Heart left ventricle (tissue), 16 donors: ENCODE measurements around the gene WDTC1. TPM values are rescaled to one million over a fixed set of nuclear protein-coding genes. Genes with fewer than 3 reads are reported as not detected.

Experiments used
- ATAC-seq, 4 donors: fragments of 200-7000 bp; cut with Tn5 transposase; one replicate each; pipeline ENCODE4 v1.9.1; 2020 to 2022; ENCODE audit warnings: moderate library complexity in 4 of 4, mild to moderate bottlenecking in 3 of 4, moderate number of reproducible peaks in 1 of 4
- DNase-seq, 5 donors: peaks; one replicate each; pipeline ENCODE4 v3.0.0-alpha.2; 2020
- H3K27ac ChIP-seq, 12 donors: fragments of 200-600 bp; sonication (generic) in 4 of 12; one replicate each; pipeline versions ENCODE4 v1.5.0 to v1.8.0; 2016 to 2022; ENCODE audit warnings: mild to moderate bottlenecking in 2 of 12
- H3K27me3 ChIP-seq, 9 donors: fragments of 200-600 bp; sonication (generic) in 2 of 9; one replicate each; pipeline versions ENCODE4 v1.5.1 to v1.8.0; 2016 to 2022; ENCODE audit warnings: mild to moderate bottlenecking in 3 of 9
- H3K36me3 ChIP-seq, 9 donors: fragments of 200-600 bp; sonication (generic) in 2 of 9; one replicate each; pipeline versions ENCODE4 v1.5.0 to v1.8.0; 2018 to 2022; ENCODE audit warnings: mild to moderate bottlenecking in 2 of 9
- H3K4me1 ChIP-seq, 12 donors: fragments of 200-600 bp; sonication (generic) in 4 of 12; one replicate each; pipeline versions ENCODE4 v1.5.0 to v1.8.0; 2016 to 2022; ENCODE audit warnings: mild to moderate bottlenecking in 3 of 12
- H3K4me3 ChIP-seq, 12 donors: fragments of 200-600 bp; sonication (generic) in 4 of 12; one replicate each; pipeline versions ENCODE4 v1.5.0 to v1.8.0; 2017 to 2022; ENCODE audit warnings: mild to moderate bottlenecking in 9 of 12, moderate library complexity in 4 of 12
- H3K9me3 ChIP-seq, 12 donors: fragments of 200-600 bp; sonication (generic) in 4 of 12; one replicate each; pipeline versions ENCODE4 v1.5.0 to v1.8.0; 2016 to 2022; ENCODE audit warnings: mild to moderate bottlenecking in 1 of 12
- POLR2A ChIP-seq, 2 donors: fragments of 450-650 bp; IDR thresholded peaks; one replicate each; pipeline ENCODE4 v1.6.1; 2017; ENCODE audit warnings: antibody characterized with exemption in 2 of 2, mild to moderate bottlenecking in 2 of 2, moderate library complexity in 2 of 2
- WGBS, 4 donors: extraction: QIAGEN DNeasy Blood & Tissue Kit in 2 of 4; methylation state at CpG; one replicate each; pipeline versions ENCODE4 v1.1.5 to v1.1.7; 2013 to 2018; 5-methylcytosine and 5-hydroxymethylcytosine counted together
- intact Hi-C, 10 donors: fragments of 100-400 bp; cut with DNase I; formaldehyde crosslinking; loops; one replicate each; pipeline versions ENCODE4 v1.11.1 to v1.14.2; 2022
- polyA plus RNA-seq, 2 donors: library from polyadenylated mRNA; stranded (reverse); fragments of 200-250 nt; gene quantifications; one replicate each; pipeline ENCODE4 v1.2.3, GENCODE V29; 2013
- total RNA-seq, 9 donors: library from RNA; depleted of rRNA in 2 of 9; stranded (reverse); fragments of >200 nt in 2 of 9; fragmentation: NEBNext Ultra II Directional in 3 of 9; extraction: Animal tissue kit (Norgen Biotek cat#: 25700) in 3 of 9; gene quantifications; one replicate each; pipeline versions ENCODE4 v1.1.0 to v1.2.4, GENCODE V29; 2016 to 2023
- TF ChIP-seq, protein P1 (sequence below), 12 donors: fragments of 200-600 bp; sonication (generic) in 4 of 12; IDR thresholded peaks; one replicate each; pipeline versions ENCODE4 v1.5.0 to v1.8.0; 2018 to 2022; ENCODE audit warnings: antibody characterized with exemption in 12 of 12, mild to moderate bottlenecking in 5 of 12
- donor health status: ischemic (EF 13 %, LVEDD 7.1; RV severe dilation, severe dysfunction).
- donor health status: healthy with polysubstance abuse.
- donor health status: DM: no; HTN: yes; CAD: no.
- donor health status: DM: no; HTN: no; CAD: no.
- donor health status: ischemic (EF 25% LVEDD 6.9; RV normal size, moderate dysfunction).
- donor health status: ischemic (EF 25% LVEDD 5.7; RV mildly dilated, moderate dysfunction).
- donor health status: healthy.
- donor health status: DM: yes; HTN: yes; CAD: no.
- donor health status: ischemic (EF 35%, LVEDD 5.7; RV mildly dilated, moderate dysfunction).
- donor health status: nonischemic (EF 11% LVEDD 7.7; RV severe dilation, severe dysfunction).
- donor health status: DM: yes; HTN: yes; CAD: no.
- donor health status: PGD.
- donor health status: ischemic (EF 29% LVEDD 5.4; RV normal size, mild dysfunction).
- donor health status: nonischemic (EF 23%, LVEDD 6.1; RV moderate dilation, normal function).

WDTC1 gene
- total and polyA plus RNA-seq, 11 donors, result 30.8 to 94.5 (median 59.6) TPM

DNA sequence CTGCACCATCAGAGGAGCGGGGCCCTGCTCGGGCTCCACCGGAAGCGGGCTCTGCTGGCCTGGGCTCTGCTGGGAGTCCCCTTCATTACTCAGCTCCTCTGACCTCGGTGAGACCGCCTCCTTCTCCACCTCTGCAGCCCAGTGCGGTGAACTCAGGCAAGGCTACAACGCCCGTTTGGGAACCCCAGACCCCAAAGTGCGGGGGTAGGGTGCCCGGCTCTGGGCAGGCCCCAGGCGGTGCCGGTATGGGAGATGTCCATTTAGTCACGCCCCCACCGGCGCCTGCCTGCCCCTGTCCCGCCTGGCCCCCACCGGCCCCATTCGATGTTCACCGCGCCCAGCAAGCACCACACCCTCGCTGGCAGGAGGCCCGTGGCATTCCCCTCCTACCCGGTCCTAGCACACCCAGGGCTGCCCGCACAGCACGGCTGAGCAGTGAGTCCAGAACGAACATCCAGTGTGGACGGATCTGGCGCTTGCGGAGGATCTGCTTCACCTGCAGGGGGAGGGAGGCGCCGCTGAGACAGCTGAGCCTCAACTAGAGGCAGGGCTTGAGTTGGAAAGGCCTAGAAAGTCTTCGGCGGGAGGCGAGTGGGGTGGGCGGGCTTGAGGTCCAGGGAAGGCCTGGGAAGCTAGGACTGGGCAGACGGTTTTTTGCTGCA lies 122.3 kb downstream of the WDTC1 start:
- DNase-seq (peak in 1 of 5 donors; percentile 25), ATAC-seq (no peak)
- WGBS, 4 donors, result 87 to 91% (median 88%) methylated on average over 28 to 37 of the region's 37 CpGs
- TF ChIP-seq POLR2A (IDR thresholded peaks at IDR 0.05), result no peak
- TF ChIP-seq, protein P1, sequence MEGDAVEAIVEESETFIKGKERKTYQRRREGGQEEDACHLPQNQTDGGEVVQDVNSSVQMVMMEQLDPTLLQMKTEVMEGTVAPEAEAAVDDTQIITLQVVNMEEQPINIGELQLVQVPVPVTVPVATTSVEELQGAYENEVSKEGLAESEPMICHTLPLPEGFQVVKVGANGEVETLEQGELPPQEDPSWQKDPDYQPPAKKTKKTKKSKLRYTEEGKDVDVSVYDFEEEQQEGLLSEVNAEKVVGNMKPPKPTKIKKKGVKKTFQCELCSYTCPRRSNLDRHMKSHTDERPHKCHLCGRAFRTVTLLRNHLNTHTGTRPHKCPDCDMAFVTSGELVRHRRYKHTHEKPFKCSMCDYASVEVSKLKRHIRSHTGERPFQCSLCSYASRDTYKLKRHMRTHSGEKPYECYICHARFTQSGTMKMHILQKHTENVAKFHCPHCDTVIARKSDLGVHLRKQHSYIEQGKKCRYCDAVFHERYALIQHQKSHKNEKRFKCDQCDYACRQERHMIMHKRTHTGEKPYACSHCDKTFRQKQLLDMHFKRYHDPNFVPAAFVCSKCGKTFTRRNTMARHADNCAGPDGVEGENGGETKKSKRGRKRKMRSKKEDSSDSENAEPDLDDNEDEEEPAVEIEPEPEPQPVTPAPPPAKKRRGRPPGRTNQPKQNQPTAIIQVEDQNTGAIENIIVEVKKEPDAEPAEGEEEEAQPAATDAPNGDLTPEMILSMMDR (IDR thresholded peaks at IDR 0.05), result no peak
- peak overlapping the region in 1 of 12 donors; percentile 9 for H3K27ac ChIP-seq
- H3K9me3 ChIP-seq, result no peaks in the 10 kb centered on the region
- peaks cover 0 to 86% (median 78%) of the 10 kb centered on the region in 9 donors for H3K36me3 ChIP-seq
- no peaks in the 10 kb centered on the region for H3K27me3 ChIP-seq
- peak overlapping the region in 1 of 12 donors; percentile 42 for H3K4me3 ChIP-seq
- peaks cover 0 to 27% (median 6%) of the 10 kb centered on the region in 12 donors for H3K4me1 ChIP-seq
- intact Hi-C loops, result loop anchor here in 9 of 10 donors (2.0 to 10.0 kb wide), 4 partner anchors 32 to 56 kb away; partner anchors contain the start of gene GPR3 (in 8 of the 9)

DNA sequence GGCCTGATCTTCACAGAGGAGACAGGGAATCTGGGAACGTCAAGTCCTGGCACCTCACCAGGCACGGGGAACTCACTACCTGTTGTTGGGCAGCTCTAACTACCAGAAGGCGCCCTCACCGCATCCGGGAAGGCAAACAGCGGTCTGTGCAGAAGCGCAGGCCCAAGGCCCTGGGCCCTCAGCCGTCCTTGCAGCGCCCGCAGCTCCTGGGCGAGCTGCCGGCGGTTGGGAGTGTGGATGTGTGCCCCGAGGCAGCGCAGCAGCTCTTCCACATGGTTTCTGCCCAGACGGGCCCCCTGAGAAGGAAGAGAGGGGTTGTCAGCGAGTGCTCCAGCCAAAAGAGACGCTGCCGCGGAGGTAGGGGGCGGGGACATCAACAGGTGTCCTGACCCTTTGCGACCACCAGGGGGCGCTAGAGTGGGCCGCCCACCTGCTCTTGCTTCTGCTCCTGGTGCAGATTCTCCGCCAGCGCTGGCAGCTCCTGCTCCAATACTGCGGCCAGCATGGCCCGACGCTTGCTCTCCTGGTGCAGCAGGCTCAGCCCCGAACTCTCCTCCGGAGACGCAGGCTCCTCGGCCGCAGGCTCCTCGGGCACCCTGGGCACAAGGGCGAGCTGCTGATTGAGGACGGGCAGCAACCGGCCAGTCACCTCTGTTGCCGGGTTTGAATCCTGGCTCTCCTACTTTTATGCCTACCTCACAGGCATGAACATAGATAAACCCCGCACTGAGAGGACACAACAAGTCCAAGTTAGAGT lies 123.0 kb downstream of the WDTC1 start:
- Histone ChIP-seq H3K4me1 (peaks cover 0 to 27% (median 6%) of the 10 kb centered on the region in 12 donors), H3K36me3 (peaks cover 0 to 93% (median 85%) of the 10 kb centered on the region in 9 donors), H3K4me3 (peak overlapping the region in 2 of 12 donors; percentile 11 to 42), H3K27me3 (no peaks in the 10 kb centered on the region), H3K9me3 (no peaks in the 10 kb centered on the region), H3K27ac (peak overlapping the region in 1 of 12 donors; percentile 9)
- WGBS, 4 donors, result 37 to 49% (median 46%) methylated on average over 21 to 40 of the region's 40 CpGs
- ATAC-seq (peak; percentile 28 to 83 (median 62)), DNase-seq (peak; percentile 70 to 88 (median 80))
- intact Hi-C loops, result loop anchor here in 9 of 10 donors (2.0 to 10.0 kb wide), 4 partner anchors 31 to 57 kb away; partner anchors contain the start of gene GPR3 (in 8 of the 9)
- TF ChIP-seq, protein P1 (IDR thresholded peaks at IDR 0.05), result peak; percentile 94 to 100 (median 98)
- no peak for TF ChIP-seq POLR2A (IDR thresholded peaks at IDR 0.05)

Other genes starting within 250 kb of the WDTC1 start
- 10 to 100 TPM; 16.6 to 68.5 (median 21.7) TPM for gene TRNP1, start 240.9 kb upstream of the WDTC1 start, total RNA-seq
- 10 to 100 TPM; 18.4 to 38.9 TPM for gene TRNP1, start 240.9 kb upstream of the WDTC1 start, polyA plus RNA-seq
- gene TENT5B, start 221.8 kb upstream of the WDTC1 start, total RNA-seq, result 10 to 100 TPM in 8 of 9 donors, 1 to 10 TPM in 1; 9.1 to 78.4 (median 32.6) TPM
- 10 to 100 TPM; 19.8 to 62.2 TPM for gene TENT5B, start 221.8 kb upstream of the WDTC1 start, polyA plus RNA-seq
- 10 to 100 TPM; 11.4 to 44.9 (median 25.3) TPM for gene SLC9A1, start 79.5 kb upstream of the WDTC1 start, total RNA-seq
- gene SLC9A1, start 79.5 kb upstream of the WDTC1 start, polyA plus RNA-seq, result 10 to 100 TPM in 1 of 2 donors, 1 to 10 TPM in 1; 9.4 to 15.1 TPM
- gene TMEM222, start 87.5 kb downstream of the WDTC1 start, total RNA-seq, result 10 to 100 TPM; 18.1 to 32.5 (median 25.9) TPM
- gene TMEM222, start 87.5 kb downstream of the WDTC1 start, polyA plus RNA-seq, result 10 to 100 TPM; 28.9 to 49.3 TPM
- 1 to 10 TPM in 2 of 9 donors, under 1 TPM in 6, not detected in 1; 0.23 to 6.0 (median 0.46) TPM for gene SYTL1, start 107.4 kb downstream of the WDTC1 start, total RNA-seq
- 1 to 10 TPM in 1 of 2 donors, under 1 TPM in 1; 0.57 to 1.2 TPM for gene SYTL1, start 107.4 kb downstream of the WDTC1 start, polyA plus RNA-seq
- 10 to 100 TPM; 21.1 to 77.0 (median 36.5) TPM for gene MAP3K6, start 132.3 kb downstream of the WDTC1 start, total RNA-seq
- 10 to 100 TPM; 48.6 to 64.3 TPM for gene MAP3K6, start 132.3 kb downstream of the WDTC1 start, polyA plus RNA-seq
- 100 to 1,000 TPM in 1 of 9 donors, 10 to 100 TPM in 5, 1 to 10 TPM in 3; 2.4 to 112 (median 31.9) TPM for gene FCN3, start 140.2 kb downstream of the WDTC1 start, total RNA-seq
- gene FCN3, start 140.2 kb downstream of the WDTC1 start, polyA plus RNA-seq, result 100 to 1,000 TPM in 1 of 2 donors, 10 to 100 TPM in 1; 60.8 to 141 TPM
- not detected for gene CD164L2, start 148.7 kb downstream of the WDTC1 start, total RNA-seq
- gene CD164L2, start 148.7 kb downstream of the WDTC1 start, polyA plus RNA-seq, result not detected
- gene GPR3, start 158.0 kb downstream of the WDTC1 start, total RNA-seq, result 1 to 10 TPM in 2 of 9 donors, under 1 TPM in 6, not detected in 1; 0.28 to 2.4 (median 0.53) TPM
- 1 to 10 TPM in 1 of 2 donors, under 1 TPM in 1; 0.11 to 3.7 TPM for gene GPR3, start 158.0 kb downstream of the WDTC1 start, polyA plus RNA-seq